COR-L47 (cell line): ENCODE data around the gene TNFAIP8.

Experiments
- DNase-seq: peaks from one replicate; lab custom pipeline; 2025; lab: John Stamatoyannopoulos, UW

Gene TNFAIP8

DNA sequence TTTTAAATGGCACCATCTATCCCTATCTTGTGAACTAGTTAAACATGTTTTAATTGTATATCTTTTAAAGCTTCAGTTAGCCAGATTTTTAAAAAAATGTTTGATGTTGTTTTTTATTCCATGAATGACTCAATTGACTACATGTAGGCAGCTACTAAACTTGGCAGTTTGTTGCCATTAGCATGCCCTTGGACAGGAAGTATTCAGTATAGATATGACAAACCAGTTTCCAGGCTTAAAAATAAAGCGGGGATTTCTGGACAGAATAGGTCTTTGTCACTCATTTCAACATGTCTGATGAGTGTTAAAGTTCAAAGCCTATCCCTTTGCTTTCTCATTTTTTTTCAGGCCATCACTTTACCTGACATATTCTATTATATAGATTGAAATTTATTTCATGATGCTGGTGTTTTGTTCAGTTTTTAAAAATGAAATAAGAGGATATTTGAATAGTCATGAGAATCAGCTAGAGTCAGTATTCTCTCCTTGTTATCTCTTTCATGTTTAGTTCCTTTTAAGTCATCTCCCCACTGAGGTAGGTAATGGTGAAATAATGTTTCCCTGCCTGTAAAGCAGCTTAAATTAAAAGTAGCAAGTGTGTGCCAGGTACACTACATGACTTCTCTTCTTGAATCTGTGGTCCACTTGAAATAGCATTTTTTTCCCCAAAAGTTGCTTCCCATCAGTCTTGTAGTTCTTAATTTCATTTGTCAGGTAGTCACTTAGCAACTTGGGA, 11.9 kb downstream of the TNFAIP8 start:
- DNase-seq, result no peak

DNA sequence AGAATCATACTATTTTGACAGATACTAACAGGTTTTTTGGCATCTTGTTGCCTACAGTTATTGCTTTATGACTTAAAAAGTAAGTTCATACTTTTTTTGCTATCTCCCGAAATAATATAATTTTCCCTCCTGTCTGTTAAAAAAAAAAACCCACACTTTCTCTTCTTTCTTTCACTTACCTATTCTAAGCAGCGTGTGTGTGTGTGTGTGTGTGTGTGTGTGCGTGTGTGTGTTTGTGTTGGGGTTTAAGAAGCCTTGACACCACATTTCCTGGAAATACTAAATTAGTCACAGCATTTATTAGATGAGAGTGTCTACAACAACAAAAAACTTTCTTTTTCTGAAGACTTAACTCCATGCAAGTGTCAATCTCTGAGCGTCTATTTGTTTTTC, 12.4 kb downstream of the TNFAIP8 start:
- no peak for DNase-seq

DNA sequence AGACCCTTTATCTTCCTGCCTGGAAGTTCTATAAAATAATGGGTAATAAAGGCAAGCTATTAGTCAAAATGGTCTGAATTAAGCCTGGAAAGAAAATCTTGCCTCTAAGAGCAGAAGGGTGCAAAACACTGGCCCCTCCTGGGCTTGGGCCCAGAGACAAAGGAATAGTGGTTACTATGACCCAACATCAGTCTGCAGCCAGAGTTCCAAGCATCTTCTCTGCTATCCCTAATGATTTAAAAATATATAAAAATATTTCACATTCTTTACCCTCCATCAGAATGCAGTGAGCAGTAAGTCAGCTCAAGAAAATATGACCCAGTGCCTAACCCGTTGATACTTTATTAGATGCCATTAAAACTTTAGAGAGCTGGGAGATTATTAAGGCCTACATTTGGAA, 14.7 kb downstream of the TNFAIP8 start:
- no peak for DNase-seq

DNA sequence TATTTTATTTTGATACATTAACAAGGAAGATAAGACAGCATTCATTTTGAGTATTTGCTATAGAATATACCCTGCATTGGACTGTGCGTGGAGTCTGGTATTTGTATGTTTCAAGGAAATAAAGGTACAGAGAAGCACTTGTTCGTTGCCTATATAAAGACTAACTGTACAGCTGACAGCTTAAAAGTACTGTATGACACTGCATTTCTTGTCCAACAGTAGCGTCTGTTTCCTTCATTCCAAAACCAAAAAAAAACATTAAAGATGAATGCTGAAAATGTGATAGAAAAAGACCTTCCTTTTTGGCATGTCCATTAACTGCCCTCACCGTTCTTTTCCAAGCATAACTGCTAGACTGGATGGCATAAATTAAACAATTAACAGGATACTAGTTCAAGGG, 15.3 kb downstream of the TNFAIP8 start:
- DNase-seq, result no peak

DNA sequence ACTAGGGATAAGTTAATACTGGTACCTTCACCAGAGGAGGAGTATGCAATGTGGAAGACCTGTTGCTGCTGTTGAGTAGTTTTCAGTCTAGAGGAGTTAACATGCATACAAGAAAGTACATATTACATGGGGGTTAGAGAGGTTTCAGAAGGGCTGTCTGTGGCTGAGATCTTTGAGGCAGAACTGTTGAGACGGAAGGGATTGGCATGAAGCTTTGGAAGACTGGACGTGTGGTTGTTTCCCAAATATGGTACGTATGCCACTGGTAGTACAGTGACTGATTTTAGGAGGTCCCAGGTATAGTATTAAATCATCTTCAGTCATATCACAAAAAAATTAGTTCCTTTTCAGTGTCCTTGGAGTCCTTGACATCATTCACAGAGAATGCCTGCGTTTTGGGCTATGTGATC, 17.6 kb downstream of the TNFAIP8 start:
- DNase-seq, result no peak

DNA sequence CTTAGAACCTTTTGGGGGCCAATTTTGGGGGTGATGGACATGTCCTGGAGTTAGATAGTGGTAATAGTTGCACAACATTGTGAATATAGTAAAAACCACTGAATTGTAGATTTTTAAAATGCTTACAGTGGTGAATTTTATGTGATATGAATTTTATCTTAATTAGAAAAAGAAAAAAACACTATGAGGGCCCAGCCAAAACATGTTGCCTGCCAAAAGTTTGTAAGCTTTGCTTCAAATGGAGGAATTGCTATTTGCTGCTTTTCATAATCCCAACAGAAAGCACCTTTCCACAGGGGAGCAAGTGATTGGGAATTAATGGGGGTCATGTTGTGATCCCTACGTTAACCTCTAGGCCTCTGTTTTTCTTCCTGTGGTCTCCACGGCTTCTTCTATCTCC, 19.1 kb downstream of the TNFAIP8 start:
- no peak for DNase-seq

DNA sequence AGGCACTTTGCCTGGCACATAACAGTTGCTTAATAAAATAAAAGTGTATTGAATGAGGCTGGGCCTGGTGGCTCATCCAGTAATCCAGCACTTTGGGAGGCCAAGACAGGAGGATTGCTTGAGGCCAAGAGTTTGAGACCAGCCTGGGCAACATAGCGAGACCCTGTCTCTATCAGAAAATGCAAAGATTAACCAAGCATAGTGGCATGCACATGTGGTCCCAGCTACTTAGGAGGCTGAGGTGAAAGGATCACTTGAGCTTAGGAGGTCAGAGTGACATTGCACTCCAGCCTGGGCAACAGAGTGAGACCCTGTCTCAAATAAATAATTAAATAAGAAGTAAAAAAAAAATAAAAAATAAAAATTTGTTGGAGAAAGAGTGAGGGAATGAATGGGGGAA, 21.2 kb downstream of the TNFAIP8 start:
- no peak for DNase-seq

DNA sequence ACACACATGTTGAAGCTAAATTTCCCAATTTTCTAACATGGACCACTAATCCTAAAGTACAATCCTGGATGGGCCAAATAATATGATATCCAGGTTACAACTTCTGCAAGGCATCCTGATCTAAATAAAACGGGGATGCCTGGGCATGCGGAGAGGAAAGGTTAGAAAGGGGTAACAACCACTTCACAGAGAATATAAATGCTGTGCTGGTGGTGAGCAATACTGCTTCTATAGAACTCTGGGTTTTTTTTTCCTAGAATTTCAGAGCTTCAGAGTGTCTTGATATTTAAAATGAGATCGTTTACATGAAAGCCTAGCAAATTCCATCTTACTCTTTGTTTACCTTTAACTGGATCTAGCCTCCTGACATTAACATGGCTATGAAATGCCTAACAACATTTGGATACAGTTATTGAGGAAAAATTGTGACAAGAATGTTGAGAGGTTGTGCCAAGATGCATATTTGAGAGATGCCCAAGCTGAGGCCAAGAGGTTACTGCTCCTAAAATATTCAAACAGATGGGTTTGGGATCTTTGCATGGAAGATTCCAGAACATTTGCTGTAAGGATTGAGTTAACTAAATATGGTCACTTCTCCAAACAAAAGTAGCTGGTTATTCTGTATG, 22.4 kb downstream of the TNFAIP8 start:
- DNase-seq, result no peak

DNA sequence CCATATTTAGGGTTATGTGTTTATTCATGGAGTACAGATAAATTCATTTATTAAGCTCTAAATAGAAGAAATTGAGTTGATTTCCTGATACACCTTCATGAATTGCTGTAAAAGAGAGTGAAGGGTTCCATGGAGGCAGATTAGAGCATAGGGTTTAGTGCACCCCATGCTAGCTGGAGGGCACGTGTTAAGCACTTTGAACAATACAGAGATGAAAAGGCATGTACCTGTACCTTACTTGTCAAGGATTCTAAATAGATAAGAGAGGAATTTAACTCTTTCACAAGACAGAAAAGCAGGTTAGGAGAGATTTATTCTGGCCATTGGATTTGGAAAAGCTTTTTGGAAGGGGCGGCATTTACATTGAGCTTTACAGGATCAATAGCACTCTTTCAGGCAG, 23.3 kb downstream of the TNFAIP8 start:
- no peak for DNase-seq

DNA sequence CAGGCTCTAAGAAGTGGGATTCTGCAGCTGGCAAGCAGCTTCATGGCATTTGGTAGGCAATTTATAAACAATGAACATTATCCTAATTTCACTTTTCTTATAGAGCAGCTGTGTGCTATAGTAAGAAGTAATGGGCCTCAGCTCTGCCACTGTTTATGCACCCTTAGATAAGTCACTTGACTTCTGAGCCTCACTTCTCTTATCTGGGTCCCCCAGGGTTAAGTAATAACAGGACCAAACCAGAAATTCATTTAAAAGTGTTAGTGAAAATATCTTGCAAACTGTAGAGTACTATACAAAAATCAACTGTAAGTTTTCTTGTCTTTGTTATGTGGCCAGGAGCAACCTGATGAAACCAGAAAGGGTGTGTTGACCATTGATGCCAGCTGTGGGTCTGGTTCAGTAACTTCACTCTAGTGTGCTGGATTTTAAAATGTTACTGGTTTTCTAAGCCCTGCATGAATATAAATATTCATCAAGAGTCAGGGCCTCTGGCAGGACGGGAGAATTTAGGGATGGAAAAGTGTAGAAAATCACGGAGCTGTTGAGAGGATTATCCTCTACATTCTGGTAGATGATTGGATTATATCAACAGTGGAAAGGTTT, 24.2 kb downstream of the TNFAIP8 start:
- DNase-seq, result no peak

DNA sequence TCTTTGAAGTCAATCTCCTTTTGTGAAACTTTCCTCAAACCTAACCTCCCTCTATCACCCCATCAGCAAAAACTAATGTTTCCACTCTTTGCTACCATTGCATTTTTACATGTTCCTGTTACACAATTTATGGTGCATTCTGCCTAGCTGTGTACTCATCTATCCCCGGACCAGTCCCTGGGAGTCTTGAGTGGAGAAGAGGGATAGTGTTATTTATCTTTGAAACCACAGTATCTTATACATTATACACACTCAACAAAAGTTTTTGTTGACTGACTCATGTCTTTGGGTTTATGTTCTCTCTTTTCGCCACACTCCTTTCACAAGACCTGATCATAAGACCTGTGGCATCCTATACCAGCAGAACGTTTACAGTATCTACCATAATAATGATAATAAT, 26.4 kb downstream of the TNFAIP8 start:
- no peak for DNase-seq

DNA sequence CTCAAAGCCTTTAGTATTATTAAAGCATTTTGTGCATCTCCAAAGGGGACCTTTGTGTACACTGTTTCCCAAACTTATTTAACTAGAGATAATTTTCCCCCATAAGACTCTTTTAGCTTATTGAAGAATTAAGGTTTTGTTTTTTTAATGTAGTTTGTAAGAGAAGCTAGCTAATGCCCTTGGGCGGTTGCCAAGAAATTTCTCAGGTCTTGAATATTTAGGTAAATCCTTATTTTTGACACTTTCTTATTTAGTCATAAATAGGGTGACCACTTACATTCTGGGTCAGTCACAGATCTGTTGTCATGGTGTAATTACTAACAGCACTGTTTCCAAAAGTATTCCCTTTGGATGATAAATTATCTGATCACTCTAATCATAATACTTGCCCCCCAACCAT, 27.2 kb downstream of the TNFAIP8 start:
- no peak for DNase-seq

DNA sequence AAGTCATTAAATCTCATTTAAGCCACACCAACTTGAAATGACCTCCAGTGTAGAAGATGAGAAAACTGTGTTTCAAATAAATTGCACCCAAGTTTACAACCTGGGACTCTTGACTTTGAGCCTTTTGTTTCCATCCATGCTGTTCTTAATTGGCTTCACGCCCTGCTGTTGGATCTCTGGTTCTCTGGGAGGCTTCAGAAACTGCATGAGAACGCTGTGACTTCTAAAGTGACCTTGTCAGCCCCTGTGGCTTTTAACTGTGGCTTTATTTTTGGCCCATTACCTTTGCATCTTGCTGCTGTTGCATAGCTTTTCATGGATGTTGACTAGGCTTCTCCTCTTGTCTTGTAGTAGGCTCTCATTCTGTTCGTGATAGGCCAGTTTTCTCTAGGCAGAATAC, 29.3 kb downstream of the TNFAIP8 start:
- DNase-seq, result no peak

DNA sequence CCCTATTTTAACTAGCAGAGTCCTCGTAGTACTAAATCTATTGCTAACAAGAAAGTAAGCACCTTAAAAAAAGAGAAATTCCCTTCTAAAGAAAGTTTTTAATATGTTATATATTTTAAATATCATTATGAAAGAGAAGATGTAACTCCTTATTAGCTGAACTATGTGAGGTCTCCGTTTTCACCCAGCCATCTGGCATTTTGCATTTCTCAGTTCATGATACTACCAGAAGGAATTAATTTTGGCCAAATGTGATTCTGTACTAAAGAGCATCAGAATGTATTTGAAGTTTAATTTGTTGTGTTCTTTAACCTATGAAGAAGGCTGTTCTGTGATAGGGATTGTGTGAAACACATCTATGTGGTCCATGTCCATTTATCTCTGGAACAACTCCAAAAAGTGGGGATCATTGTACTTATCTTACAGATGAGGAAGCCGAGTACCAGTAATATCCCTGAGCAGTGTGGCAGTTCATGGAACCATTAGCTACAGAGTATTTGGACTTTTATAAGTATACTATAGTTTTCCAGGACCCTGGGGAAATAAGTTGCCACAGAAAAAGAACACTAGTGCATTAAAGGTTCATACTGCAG, 29.8 kb downstream of the TNFAIP8 start:
- DNase-seq, result no peak

DNA sequence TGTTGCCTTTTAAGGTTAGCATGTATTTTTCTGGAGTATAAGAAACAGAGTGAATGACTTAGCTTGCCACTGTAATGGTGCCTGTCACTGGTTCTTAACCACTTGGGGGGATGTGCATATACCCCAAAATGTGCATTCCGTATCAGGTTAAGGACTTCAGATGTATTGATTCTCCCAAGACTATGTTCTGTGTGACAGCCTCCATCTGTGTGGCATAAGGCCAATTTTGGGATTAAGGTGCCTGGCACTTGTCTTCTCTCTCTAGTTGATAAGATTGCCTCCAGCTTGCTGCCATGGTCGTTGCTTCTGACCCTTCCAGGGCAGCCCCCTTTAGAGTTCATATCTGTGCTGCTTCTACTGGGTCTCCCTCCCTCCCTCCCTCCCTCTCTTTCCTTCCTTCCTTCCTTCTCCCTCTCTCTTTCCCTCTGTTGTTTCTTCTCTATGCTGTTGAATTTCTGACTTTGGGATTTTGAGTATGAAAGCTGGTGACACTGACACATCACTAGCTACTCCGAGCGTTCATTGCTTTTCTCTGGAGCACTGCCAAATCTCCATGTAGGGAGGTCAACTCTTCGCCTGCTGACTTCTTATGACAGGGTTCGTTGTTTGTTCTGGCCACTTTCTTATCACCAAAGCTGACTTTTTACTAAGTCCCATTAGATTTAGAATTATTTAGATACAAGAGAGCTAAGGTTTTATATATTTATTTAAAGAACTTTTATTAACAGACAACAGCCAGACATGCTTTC, 31.0 kb downstream of the TNFAIP8 start:
- DNase-seq, result no peak

DNA sequence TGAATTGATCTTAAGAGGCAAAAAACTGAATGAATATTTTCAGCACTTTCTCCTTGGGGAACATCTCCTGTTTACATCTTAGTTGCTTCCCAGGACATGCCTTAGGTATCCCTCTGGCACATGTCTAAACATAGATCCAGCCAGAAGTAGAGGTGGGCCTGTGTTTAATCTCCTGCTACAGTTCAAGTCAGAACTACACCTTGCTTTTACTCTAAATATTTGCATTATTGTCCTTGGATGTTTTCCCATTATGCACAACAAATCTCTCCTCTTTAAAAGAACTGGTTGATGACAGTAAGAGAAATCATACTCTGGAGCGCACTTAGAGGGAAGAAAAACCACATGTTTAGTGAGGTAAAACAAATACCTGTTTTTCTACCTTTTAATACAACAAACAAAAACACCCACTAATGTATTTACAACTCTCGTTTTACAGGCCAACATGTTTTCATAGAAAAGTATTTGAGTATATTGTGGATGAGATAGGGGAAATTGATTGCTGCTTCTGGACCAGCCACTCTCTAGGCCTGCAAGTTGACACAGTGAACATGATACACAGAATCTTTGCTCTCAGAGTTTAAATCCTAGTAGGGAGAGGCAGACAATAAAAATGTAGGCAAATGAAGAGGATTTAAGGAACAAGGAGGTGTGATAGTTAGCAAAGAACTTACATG, 32.3 kb downstream of the TNFAIP8 start:
- no peak for DNase-seq

DNA sequence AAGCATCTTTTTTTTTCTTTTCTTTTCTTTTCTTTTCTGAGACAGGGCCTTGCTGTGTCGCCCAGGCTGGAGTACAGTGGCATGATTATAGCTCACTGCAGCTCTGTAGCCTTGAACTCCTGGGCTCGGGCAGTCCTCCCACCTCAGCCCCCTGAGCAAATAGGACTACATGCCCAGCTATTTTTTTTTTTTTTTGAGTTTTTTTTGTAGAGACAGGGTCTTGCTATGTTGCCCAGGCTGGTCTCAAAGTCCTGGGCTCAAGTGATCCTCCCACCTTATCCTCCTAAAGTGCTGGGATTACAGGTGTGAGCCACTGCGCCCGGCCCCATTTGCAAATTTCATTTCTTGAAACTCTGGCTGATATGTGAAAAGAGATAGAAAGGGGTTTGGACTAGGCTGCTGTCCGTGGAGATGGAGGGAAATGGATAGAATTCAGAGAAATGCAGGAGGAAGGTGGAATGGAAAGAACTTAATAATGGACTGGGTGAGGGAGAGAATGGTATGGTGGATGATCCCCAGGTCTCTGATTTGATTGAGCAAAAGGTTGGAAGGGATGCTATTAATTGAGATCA, 32.9 kb downstream of the TNFAIP8 start:
- DNase-seq, result no peak

DNA sequence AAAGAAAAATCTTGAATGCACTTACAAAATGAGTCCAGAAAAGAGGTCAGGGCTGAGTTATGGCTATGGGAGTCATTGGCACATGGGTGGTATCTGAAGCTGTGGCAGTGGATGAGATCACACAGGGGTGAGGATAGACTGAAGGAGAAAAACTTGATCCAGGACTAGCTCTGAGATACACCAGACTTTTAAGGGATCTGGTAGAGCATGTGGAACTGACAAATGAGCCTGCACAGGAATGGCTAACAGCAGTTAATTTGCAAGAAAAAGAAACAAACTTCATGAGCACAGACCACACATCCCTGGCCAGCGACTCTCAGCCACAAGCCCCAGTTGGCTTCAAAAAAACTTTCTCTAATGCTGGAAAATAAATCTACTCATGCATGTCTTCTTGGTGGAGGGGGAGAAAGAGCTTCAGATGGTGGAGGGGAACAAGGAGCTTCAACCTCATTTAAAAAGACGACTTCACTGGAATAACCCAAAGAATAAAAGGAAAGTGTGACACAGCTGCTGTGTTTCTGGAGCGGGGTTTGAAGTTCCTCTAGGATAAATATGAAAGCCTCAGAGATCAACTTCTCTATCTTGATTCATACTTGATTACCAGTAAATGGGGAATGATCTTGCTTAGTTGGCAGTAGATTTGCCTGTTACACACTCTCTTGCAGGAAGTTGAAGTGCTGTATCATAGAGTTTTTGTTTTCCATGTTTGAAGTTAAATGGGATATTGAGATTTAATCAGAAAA, 33.6 kb downstream of the TNFAIP8 start:
- DNase-seq, result no peak

DNA sequence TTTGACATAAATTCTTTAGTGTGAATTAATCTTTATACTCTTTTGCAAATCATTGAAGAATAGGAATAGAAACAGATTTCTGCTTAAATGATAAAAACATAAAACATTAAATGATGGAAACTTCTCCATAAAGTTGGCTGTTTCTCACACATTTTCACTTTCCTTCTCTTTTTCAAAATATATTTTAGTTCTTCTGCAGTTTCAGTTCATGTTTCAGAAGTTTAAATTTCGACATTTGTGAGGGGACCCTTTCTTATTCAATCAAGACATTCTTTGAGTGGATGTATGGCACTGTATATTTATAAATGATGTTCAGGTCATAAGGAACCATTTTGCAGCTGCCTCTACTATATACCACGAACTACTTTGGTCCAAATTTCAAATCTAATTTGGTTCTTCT, 34.6 kb downstream of the TNFAIP8 start:
- no peak for DNase-seq

DNA sequence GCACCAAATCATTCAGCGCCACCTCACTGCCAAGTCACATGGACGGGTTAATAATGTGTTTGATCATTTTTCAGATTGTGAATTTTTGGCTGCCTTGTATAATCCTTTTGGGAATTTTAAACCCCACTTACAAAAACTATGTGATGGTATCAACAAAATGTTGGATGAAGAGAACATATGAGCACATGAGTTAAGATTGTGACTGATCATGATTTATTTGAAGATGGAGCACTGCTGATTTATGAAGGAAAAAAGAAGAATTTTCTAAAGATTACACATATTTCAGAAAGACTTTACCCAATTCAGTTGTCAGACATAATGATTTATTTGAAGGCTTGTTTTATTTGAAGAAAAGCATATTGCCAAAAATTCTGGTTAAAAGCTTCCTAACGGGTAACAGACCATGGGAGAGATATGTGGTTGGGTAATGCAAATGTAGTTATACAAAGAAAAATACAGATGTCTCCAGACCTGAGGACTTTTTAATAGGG, 37.4 kb downstream of the TNFAIP8 start:
- DNase-seq, result no peak

DNA sequence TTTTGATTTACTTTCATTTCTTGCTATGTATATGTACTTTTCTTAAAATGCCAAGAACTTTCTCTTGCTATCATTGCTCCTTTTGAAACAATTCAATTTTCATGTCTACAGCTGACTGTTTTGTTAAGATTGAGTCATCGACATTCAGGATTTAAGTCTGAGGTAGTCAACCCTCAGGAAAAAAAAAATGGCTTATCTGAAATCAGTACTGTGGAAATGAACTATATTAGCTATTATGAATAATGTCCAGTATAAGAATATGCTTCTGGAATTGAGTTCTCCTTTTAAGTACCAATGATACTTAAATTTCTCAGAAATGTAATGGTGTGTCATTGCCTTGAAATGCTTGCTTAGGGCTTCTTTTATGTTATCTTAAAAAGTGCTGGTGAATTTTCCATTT, 37.9 kb downstream of the TNFAIP8 start:
- no peak for DNase-seq
